ENCODE results near the gene FMC1.
A peak's percentile ranks its signal among the peaks of the same experiment; 100 is the strongest.

Gene FMC1

GRCh38 chr7:139359366-139360209 is 18.5 kb downstream of the FMC1 start, which contains the start of gene LUC7L2:
Gene LUC7L2 (plus strand): TSS chr7:139359894. CDS start chr7:139360262, 368 bp downstream.
- ATAC-seq = peak; percentile 88
- H3K4me1 Mint-ChIP-seq = peaks cover 20% of the 10 kb centered on the region
- peak; percentile 93 to 99 for DNase-seq (ENCODE audit: low spot score in 2 of 2)
- peak within 1 kb of the TSS; percentile 99 for H3K27ac Mint-ChIP-seq
- H3K9me3 Mint-ChIP-seq = no peaks in the 10 kb centered on the region
- H3K36me3 Mint-ChIP-seq = peaks cover 66% of the 10 kb centered on the region
- peak within 1 kb of the TSS; percentile 91 for H3K4me3 Mint-ChIP-seq

- H3K4me3 Mint-ChIP-seq = peak overlapping the region; percentile 91
- DNase-seq (ENCODE audit: low spot score in 2 of 2) (peak; percentile 94 to 99), ATAC-seq (peak; percentile 86)
- peak overlapping the region; percentile 99 for H3K27ac Mint-ChIP-seq
- peaks cover 24% of the 10 kb centered on the region for H3K4me1 Mint-ChIP-seq
- peaks cover 74% of the 10 kb centered on the region for H3K36me3 Mint-ChIP-seq
- no peaks in the 10 kb centered on the region for H3K9me3 Mint-ChIP-seq
These were observed 19.2 kb downstream of the FMC1 start for GRCh38 chr7:139360210-139360947.

- Mint-ChIP-seq H3K9me3 (no peaks in the 10 kb centered on the region), H3K4me3 (peak overlapping the region; percentile 91), H3K27ac (peak overlapping the region; percentile 99), H3K4me1 (peaks cover 29% of the 10 kb centered on the region), H3K36me3 (peaks cover 80% of the 10 kb centered on the region)
- DNase-seq (ENCODE audit: low spot score in 2 of 2) (no peak), ATAC-seq (no peak)
These were observed 19.8 kb downstream of the FMC1 start for GRCh38 chr7:139360948-139361307.

- Mint-ChIP-seq H3K27ac (peak overlapping the region; percentile 99), H3K4me1 (peaks cover 29% of the 10 kb centered on the region)
- no peak for ATAC-seq
These were observed 20.4 kb downstream of the FMC1 start for GRCh38 chr7:139361523-139361922.

GRCh38 chr7:139362302-139362701 is 21.2 kb downstream of the FMC1 start:
- DNase-seq (ENCODE audit: low spot score in 2 of 2) (no peak), ATAC-seq (no peak)
- no peaks in the 10 kb centered on the region for H3K9me3 Mint-ChIP-seq
- peaks cover 29% of the 10 kb centered on the region for H3K4me1 Mint-ChIP-seq
- H3K27ac Mint-ChIP-seq = peak overlapping the region; percentile 99
- H3K4me3 Mint-ChIP-seq = peak overlapping the region; percentile 91
- H3K36me3 Mint-ChIP-seq = peaks cover 93% of the 10 kb centered on the region

More at GRCh38 chr7:139361523-139361922, 20.4 kb downstream of the FMC1 start:
- Mint-ChIP-seq H3K9me3 (no peaks in the 10 kb centered on the region), H3K4me3 (peak overlapping the region; percentile 91), H3K36me3 (peaks cover 86% of the 10 kb centered on the region)
- DNase-seq (ENCODE audit: low spot score in 2 of 2) = no peak

GRCh38 chr7:139362981-139363380 is 21.8 kb downstream of the FMC1 start:
- no peak for ATAC-seq
- Mint-ChIP-seq H3K4me1 (peaks cover 35% of the 10 kb centered on the region), H3K27ac (no peak overlapping the region), H3K4me3 (peak overlapping the region; percentile 91), H3K9me3 (no peaks in the 10 kb centered on the region), H3K36me3 (peaks cover 97% of the 10 kb centered on the region)
- DNase-seq (ENCODE audit: low spot score in 2 of 2) = no peak

- Mint-ChIP-seq H3K4me3 (no peak overlapping the region), H3K4me1 (peaks cover 45% of the 10 kb centered on the region)
These were observed 24.2 kb downstream of the FMC1 start for GRCh38 chr7:139365336-139365735.

GRCh38 chr7:139366400-139366799 is 25.3 kb downstream of the FMC1 start:
- DNase-seq (ENCODE audit: low spot score in 2 of 2) (no peak), ATAC-seq (no peak)
- Mint-ChIP-seq H3K36me3 (peaks cover 97% of the 10 kb centered on the region), H3K4me1 (peaks cover 56% of the 10 kb centered on the region), H3K27ac (no peak overlapping the region), H3K9me3 (no peaks in the 10 kb centered on the region), H3K4me3 (no peak overlapping the region)

More at GRCh38 chr7:139365336-139365735, 24.2 kb downstream of the FMC1 start:
- H3K27ac Mint-ChIP-seq = peak overlapping the region; percentile 4
- H3K36me3 Mint-ChIP-seq = peaks cover 97% of the 10 kb centered on the region
- ATAC-seq (no peak), DNase-seq (ENCODE audit: low spot score in 2 of 2) (no peak)
- no peaks in the 10 kb centered on the region for H3K9me3 Mint-ChIP-seq

GRCh38 chr7:139367438-139368155 is 26.5 kb downstream of the FMC1 start:
- H3K9me3 Mint-ChIP-seq = no peaks in the 10 kb centered on the region
- no peak overlapping the region for H3K4me3 Mint-ChIP-seq
- ATAC-seq (peak; percentile 83), DNase-seq (ENCODE audit: low spot score in 2 of 2) (no peak)
- H3K4me1 Mint-ChIP-seq = peaks cover 62% of the 10 kb centered on the region
- peaks cover 99% of the 10 kb centered on the region for H3K36me3 Mint-ChIP-seq
- peak overlapping the region; percentile 50 for H3K27ac Mint-ChIP-seq

GRCh38 chr7:139370301-139370942 is 29.3 kb downstream of the FMC1 start:
- Mint-ChIP-seq H3K36me3 (peaks cover 98% of the 10 kb centered on the region), H3K9me3 (no peaks in the 10 kb centered on the region), H3K4me3 (no peak overlapping the region), H3K4me1 (peaks cover 56% of the 10 kb centered on the region), H3K27ac (peak overlapping the region; percentile 76)
- DNase-seq (ENCODE audit: low spot score in 2 of 2) = no peak
- no peak for ATAC-seq

GRCh38 chr7:139370943-139371313 is 29.8 kb downstream of the FMC1 start:
- Mint-ChIP-seq H3K9me3 (no peaks in the 10 kb centered on the region), H3K4me3 (no peak overlapping the region), H3K4me1 (peaks cover 55% of the 10 kb centered on the region), H3K27ac (peak overlapping the region; percentile 76), H3K36me3 (peaks cover 98% of the 10 kb centered on the region)
- DNase-seq (ENCODE audit: low spot score in 2 of 2) = no peak
- no peak for ATAC-seq

- Mint-ChIP-seq H3K36me3 (peaks cover 99% of the 10 kb centered on the region), H3K4me1 (peaks cover 42% of the 10 kb centered on the region), H3K9me3 (no peaks in the 10 kb centered on the region), H3K27ac (no peak overlapping the region), H3K4me3 (no peak overlapping the region)
- DNase-seq (ENCODE audit: low spot score in 2 of 2) = no peak
- no peak for ATAC-seq
These were observed 33.1 kb downstream of the FMC1 start for GRCh38 chr7:139374246-139374645.

GRCh38 chr7:139382439-139382838 is 41.3 kb downstream of the FMC1 start:
- H3K36me3 Mint-ChIP-seq = peaks cover 100% of the 10 kb centered on the region
- ATAC-seq (no peak), DNase-seq (ENCODE audit: low spot score in 2 of 2) (no peak)
- no peaks in the 10 kb centered on the region for H3K9me3 Mint-ChIP-seq
- H3K4me3 Mint-ChIP-seq = no peak overlapping the region
- no peak overlapping the region for H3K27ac Mint-ChIP-seq
- H3K4me1 Mint-ChIP-seq = no peaks in the 10 kb centered on the region

GRCh38 chr7:139384611-139385010 is 43.5 kb downstream of the FMC1 start:
- Mint-ChIP-seq H3K9me3 (no peaks in the 10 kb centered on the region), H3K4me1 (peaks cover 14% of the 10 kb centered on the region), H3K36me3 (peaks cover 100% of the 10 kb centered on the region), H3K4me3 (no peak overlapping the region), H3K27ac (no peak overlapping the region)
- DNase-seq (ENCODE audit: low spot score in 2 of 2) (no peak), ATAC-seq (no peak)

GRCh38 chr7:139387594-139387993 is 46.5 kb downstream of the FMC1 start:
- Mint-ChIP-seq H3K27ac (no peak overlapping the region), H3K9me3 (no peaks in the 10 kb centered on the region), H3K4me3 (no peak overlapping the region), H3K4me1 (peaks cover 14% of the 10 kb centered on the region), H3K36me3 (peaks cover 100% of the 10 kb centered on the region)
- DNase-seq (ENCODE audit: low spot score in 2 of 2) (no peak), ATAC-seq (no peak)

All from stimulated activated effector memory CD8-positive, alpha-beta T cell treated with anti-CD3 and anti-CD28 coated beads, Interleukin-12 subunit alpha, Interleukin-12 subunit beta, amount 100 ng/mL, for 72 hours (primary cell).